T follicular helper cell (primary cell): ENCODE measurements around the gene CDK11B.
"Not testable (repeated sequence)": the region's sequence is repeated elsewhere in the genome, so short reads cannot be mapped to it uniquely, and the experiment has no call there.

ENCODE experiments used
- DNase-seq: peaks from one replicate; pipeline ENCODE4 v3.0.0-alpha.2; 2020; ENCODE audit warnings: low read depth

Gene CDK11B

DNA sequence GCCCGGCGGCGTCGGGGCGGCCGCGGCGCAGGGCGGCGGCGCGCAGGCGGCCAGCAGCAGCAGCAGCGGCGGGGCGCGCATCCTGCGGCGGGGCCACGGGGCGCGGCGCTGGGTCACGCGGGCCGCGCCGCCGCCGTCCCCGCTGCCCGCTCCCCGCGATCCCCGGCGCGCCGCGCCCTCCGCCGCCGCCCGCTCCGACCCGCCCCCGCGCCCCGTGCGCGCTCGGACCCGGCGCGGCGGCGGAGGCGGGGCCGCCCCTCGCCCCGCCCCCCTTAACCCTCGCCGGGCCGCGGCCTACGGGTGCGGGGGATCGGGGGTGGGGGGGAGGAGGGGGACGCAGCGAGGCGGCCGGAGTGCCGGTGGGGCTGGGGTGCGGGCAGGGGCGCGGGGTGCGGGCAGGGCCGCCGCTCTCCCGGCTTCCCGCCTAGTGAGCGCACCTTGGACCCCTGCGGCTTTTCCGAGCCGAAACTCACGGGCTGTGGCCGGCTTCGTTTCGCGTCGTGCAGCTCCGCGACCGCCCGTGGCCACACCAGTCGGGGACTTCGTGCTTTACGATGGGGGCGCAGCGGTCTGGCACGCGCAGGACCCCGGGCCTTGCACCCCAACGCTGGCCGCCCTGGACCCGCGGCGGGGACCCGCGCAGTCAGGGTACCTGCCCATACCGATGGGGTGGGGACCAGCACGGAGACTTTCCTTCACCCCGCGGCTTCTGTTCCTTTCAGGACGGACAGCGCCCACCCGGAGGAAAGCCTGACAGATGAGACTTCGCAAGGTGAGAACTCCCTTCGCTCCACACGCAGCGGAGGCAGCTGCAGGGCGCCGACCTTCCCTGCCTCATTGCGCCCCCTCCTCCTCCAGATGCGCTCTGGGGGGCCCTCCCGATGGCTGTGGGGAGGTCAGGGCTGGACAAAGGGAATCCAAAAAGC is 58.6 kb downstream of the CDK11B start, which contains the start of gene FNDC10:
Gene FNDC10, minus strand, starts transcription at position 201 of the 926 bp plus-strand sequence. Its CDS starts 120 bp downstream, at position 81.
- DNase-seq: no peak

DNA sequence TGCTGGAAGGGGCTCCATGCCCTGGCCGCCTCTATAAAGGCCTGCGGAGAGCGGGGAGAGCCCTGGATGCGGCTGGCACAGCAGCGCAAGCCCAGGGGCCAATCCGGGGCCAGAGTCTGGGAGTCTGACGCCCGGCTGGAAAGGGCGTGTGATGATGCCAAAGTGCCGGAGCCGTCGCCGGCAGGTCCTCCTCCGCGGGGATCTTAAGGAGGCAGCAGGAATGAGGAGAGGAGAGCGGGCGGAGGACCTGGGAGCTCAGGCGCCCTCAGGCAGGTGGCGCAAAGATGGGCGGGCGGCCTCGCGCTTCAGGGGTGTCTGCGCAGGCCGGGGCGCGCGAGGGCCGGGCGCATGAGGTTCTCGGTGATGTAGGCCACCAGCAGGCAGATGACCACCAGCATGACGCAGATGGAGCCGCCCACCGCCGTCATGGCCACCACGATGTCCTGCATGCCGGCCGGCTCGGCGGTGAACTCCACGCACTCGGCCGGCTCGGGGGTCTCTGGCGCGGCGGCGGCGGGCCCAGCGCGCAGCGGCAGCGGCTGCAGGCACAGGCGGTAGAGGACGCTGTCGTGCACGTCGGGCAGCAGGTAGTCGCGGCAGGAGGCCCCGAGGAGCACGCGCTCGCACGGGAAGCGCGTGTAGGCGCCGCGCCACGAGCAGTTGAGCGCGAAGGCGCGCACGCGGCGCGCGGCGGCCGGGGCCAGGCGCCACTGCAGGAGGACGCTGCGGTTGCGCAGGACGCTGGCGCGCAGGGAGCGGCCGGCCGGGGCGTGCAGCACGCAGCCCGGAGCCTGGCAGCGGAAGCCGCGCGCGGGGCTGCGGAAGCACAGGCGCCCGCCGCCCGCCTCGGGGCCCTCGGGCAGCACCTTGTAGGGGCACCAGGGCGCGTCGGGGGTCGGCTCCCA is 59.5 kb downstream of the CDK11B start:
- no peak for DNase-seq

- DNase-seq: no peak
Measured at GRCh38 chr1:1598720-1599029, 60.1 kb downstream of the CDK11B start.

DNA sequence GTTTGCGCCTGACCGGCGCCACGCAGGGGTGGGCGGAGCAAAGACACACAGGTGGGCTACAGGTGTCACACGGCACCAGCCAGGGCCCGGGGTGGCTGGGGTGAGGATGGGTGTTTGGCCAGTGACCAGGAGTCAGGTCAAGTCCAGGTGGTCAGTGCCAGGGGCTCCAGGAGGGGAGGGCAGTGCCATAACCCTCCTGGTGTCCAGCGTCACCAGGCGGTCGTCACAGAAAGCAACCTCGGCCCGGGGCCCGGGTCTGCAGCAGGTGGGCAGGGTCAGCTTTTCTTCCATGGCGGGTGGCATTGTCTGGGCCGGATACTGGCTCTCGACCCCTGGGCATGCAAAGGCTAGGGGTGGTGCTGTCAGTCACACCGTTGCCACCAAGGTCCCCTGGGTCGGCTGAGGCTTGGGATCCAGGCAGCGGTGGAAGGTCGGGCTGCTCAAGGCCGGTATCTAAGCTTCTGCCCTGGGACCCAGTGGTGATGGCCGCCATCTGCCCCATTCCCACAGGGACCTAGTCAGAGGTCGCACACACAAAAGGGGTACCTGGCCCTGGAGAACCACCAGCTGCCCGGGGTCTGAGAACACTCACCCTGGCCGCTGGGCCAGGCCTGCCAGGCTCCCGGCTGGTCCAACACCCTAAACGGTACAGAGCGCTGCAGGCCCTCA is 60.6 kb downstream of the CDK11B start:
- no peak for DNase-seq

GRCh38 chr1:1597275-1597930 is 61.4 kb downstream of the CDK11B start:
- no peak for DNase-seq

DNA sequence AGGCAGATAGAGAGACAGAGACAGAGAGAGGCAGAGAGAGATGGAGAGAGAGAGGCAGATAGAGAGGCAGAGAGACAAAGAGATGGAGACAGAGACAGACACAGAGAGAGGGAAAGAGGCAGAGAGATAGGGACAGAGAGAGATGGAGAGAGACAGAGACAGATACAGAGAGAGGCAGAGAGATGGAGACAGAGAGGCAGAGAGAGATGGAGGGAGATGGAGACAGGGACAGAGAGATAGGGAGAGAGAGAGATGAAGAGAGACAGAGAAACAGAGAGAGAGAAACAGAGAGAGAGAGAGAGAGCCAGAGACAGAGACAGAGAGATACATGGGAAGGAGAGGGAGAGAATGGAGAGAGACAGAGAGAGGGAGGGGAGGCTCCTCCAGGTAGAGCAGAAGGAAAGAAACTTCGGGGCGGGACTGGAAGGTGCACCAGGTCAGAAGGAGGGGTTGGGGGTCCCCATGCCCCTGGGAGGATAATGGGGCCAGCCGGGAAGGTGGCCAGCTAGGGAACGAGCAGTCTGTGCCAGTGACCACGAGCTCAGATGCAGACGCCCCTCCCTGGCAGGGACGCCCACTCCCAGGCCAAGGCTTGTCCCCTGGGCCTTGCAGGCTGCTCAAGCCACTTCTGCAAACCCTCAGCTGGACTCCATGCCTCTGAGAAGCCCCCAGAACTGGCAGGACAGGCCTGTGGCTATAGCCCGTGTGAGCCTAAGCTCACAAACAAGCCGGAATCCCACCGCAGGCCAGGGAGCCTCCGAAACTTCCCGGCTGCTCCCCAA is 62.1 kb downstream of the CDK11B start:
- no peak for DNase-seq

DNA sequence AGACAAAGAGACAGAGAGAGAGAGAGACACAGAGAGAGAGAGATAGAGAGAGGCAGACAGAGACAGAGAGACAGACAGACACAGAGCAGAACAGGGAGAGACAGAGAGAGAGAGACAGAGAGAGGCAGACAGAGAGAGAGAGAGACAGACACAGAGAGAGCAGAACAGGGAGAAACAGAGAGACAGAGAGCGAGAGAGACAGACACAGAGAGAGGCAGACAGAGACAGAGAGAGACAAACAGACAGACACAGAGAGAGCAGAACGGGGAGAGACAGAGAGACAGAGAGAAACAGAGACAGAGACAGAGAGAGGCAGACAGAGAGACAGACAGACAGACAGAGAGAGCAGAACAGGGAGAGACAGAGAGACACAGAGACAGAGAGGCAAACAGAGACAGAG is 63.5 kb downstream of the CDK11B start:
- not testable (repeated sequence) for DNase-seq

DNA sequence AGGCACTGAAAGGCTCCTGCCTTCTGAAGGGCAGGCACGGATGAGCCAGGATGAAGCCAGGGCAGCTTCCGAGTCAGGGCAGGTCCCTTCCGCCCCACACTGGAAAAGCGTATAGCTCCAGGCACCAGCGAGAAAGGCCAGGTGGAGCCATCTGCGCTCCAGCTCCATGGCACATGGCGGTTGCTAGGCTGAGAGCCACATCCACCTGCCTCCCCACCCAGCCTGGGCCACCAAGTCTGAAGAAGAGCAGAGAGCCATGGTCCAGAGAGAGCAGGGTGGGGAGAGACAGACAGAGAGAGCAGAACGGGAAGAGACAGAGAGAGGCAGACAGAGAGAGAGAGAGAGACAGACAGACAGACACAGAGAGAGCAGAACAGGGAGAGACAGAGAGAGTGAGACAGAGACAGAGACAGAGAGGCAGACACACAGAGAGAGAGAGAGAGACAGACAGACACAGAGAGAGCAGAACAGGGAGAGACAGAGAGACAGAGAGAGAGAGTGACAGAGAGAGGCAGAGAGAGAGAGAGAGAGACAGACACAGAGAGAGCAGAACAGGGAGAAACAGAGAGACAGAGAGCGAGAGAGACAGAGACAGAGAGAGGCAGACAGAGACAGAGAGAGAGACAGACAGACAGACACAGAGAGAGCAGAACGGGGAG is 64.1 kb downstream of the CDK11B start:
- DNase-seq: no peak

DNA sequence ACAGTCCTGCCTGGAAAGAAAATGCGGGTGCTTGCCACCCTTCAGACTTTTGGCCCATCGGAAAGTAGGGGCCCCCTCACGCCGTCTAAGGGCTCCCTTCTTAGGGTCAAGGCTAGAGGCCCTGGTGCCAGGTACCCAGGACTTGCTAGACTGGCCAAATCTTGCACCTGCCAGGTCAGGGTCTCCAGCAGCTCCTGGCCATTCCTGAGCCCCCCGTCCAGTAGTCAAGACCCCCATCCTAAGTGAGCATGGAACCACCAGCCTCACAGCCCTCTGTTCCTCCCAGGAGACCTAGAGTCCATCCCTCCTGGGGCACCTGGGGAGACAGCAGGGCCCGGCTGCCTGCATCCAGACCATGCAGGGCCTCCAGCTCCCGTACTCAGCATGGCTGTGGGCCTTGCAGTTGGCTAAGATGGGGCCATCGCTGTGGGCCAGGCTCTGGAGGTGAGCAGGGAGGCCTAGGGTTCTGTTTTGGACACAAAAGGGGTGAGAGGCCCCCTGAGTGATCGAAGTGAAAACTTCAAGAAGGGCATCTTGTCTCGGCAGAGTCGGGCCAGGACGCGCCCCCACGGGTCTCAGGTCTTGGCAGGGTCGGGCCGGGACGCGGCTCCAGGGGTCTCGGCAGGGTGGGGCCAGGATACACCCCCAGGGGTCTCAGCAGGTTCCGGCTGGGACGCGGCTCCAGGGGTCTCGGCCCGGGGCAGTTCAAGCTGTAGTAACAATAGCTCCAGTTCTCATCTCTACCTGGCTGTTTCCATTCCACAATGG is 64.8 kb downstream of the CDK11B start:
- DNase-seq: no peak

GRCh38 chr1:1591452-1591851 is 67.4 kb downstream of the CDK11B start:
- no peak for DNase-seq
